Bronchial epithelial cell (primary cell): ENCODE data around the gene PCSK5. TPM values are rescaled to one million over a fixed set of nuclear protein-coding genes. Genes with fewer than 3 reads are reported as not detected.

Experiments used
- DNase-seq: peaks from one replicate; pipeline ENCODE4 v3.0.0-alpha.2; 2010; ENCODE audit warnings: low read depth
- FAIRE-seq: peaks from 2 replicates; lab custom pipeline; 2011; peaks lifted over from hg19 to GRCh38; lab: Jason Lieb, UNC
- H3K27me3 ChIP-seq: 2 replicates; pipeline ENCODE4 v1.5.1; 2011; ENCODE audit warnings: low read length; ENCODE audit not compliant: control insufficient read depth, insufficient read depth
- H3K36me3 ChIP-seq: 2 replicates; pipeline ENCODE4 v1.5.1; 2011; ENCODE audit warnings: low read length; ENCODE audit not compliant: control insufficient read depth, insufficient read depth
- H3K4me3 ChIP-seq: 2 replicates; pipeline ENCODE4 v1.5.1; 2011; ENCODE audit warnings: mild to moderate bottlenecking, low read depth, low read length, control low read depth
- total RNA-seq: library from RNA; depleted of rRNA; stranded (reverse); fragments of >200 nt; gene quantifications from 2 replicates; pipeline ENCODE4 v1.2.1, GENCODE V29; 2014
- TF ChIP-seq, protein P1 (sequence below): IDR thresholded peaks from 2 replicates; pipeline ENCODE4 v1.5.1; 2011; ENCODE audit warnings: mild to moderate bottlenecking, moderate library complexity, low read length, control low read depth, inconsistent platforms; ENCODE audit not compliant: insufficient read depth, severe bottlenecking

PCSK5 gene
- total RNA-seq, 1 donor from 2014 or later: 4.2 TPM

DNA sequence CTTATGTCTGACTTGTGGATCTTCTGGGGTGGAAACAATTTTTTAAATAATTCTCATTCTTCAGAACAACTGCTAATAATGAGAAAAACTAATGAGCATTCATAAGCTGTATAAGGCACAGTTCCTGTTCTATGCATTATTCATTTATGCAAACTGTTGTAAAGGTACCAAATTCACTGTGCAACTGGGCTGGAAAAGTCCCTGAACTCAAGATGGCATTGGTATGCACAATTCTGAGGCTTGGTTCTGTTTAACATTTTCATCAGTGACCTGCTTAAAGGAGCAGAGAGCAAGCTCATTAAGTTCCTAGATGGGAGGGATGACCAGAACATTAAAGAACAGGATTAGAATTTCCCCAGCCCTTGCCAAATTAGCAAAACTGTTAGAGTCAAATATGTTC is 399.2 kb downstream of the PCSK5 start:
- no peak overlapping the region for H3K4me3 ChIP-seq
- FAIRE-seq (no peak), DNase-seq (no peak)
- no peaks in the 10 kb centered on the region for H3K27me3 ChIP-seq
- TF ChIP-seq, protein P1, sequence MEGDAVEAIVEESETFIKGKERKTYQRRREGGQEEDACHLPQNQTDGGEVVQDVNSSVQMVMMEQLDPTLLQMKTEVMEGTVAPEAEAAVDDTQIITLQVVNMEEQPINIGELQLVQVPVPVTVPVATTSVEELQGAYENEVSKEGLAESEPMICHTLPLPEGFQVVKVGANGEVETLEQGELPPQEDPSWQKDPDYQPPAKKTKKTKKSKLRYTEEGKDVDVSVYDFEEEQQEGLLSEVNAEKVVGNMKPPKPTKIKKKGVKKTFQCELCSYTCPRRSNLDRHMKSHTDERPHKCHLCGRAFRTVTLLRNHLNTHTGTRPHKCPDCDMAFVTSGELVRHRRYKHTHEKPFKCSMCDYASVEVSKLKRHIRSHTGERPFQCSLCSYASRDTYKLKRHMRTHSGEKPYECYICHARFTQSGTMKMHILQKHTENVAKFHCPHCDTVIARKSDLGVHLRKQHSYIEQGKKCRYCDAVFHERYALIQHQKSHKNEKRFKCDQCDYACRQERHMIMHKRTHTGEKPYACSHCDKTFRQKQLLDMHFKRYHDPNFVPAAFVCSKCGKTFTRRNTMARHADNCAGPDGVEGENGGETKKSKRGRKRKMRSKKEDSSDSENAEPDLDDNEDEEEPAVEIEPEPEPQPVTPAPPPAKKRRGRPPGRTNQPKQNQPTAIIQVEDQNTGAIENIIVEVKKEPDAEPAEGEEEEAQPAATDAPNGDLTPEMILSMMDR: no peak
- H3K36me3 ChIP-seq: no peaks in the 10 kb centered on the region

DNA sequence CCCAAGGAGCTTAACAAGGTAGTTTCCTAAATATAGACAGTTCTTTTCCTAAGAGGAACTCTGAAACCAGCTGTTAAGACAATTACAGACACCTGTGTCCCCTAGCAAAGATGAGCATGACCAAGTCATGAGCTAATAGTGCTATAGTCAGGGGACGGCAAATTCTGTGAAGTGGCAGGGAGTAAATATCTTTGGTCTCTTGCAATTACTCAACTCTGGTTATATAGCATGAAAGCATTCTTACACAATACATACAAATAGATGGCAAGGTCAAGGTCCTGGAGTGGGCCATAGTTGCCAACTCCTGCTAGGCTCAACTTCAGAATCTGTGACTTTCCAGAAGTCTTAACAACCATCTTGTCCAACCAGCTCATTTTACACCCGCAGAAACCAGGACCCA is 400.1 kb downstream of the PCSK5 start:
- Histone ChIP-seq H3K4me3 (no peak overlapping the region), H3K36me3 (no peaks in the 10 kb centered on the region), H3K27me3 (no peaks in the 10 kb centered on the region)
- no peak for DNase-seq
- no peak for FAIRE-seq
- TF ChIP-seq, protein P1: no peak

DNA sequence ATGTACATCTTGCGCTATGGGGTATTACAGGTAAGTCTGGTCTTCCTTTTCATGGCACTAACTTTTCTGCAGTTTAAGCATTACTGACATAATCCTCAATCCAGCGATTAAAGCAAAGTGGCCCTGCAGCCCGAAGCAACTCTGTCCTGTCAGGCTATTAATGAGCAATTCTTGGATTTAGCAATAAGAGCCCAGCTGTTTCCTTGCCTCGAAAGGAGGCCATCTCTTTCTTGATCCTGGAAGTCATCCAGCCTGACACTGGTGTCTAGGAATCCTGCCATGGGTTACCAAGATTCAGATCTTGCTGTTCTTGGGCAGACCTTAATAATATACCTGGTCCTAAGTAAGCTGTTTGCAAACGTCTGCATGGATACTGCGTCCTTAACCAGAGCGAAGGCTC is 401.8 kb downstream of the PCSK5 start:
- DNase-seq (no peak), FAIRE-seq (no peak)
- Histone ChIP-seq H3K4me3 (no peak overlapping the region), H3K27me3 (no peaks in the 10 kb centered on the region), H3K36me3 (no peaks in the 10 kb centered on the region)
- TF ChIP-seq, protein P1: no peak

DNA sequence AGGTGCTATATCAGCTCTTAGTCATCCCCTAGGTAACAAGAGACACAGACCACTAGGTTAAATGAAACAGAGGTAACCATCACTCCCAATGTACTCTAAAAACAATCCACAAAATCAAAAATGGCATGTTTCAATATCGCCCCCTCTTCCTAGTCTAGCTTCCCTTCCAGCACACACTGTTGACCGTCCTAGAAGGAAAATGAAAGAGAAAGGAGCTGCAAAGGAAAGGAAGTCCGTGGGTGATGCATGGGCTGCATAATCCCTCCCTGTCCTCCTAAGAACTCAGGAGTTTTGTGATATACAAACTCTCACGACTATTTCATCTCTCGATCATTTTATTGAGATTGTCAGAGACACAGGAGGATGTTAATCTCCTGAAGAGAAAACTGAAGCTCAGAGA is 402.2 kb downstream of the PCSK5 start:
- TF ChIP-seq, protein P1: no peak
- no peak for DNase-seq
- H3K36me3 ChIP-seq: no peaks in the 10 kb centered on the region
- H3K27me3 ChIP-seq: no peaks in the 10 kb centered on the region
- no peak overlapping the region for H3K4me3 ChIP-seq
- FAIRE-seq: no peak

DNA sequence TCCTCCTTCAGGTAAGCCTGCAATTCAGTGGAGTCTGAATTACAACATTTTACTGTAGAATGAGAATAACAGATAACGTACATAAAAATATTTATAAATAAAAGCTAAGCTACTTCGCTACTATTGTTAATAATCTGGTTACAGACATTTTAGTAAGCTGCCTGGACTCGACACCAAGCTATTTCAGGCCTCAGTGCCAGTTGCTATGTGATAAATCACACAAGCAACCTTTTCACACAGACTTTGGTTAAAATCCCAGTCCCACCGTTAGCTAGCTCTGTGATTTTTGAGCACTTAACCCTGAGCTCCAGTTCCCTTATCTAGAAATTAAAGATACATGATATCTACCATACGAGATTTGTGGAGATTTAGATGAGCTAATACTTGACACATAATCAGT is 403.8 kb downstream of the PCSK5 start:
- Histone ChIP-seq H3K36me3 (no peaks in the 10 kb centered on the region), H3K27me3 (no peaks in the 10 kb centered on the region), H3K4me3 (no peak overlapping the region)
- FAIRE-seq: no peak
- DNase-seq: no peak
- TF ChIP-seq, protein P1: no peak

DNA sequence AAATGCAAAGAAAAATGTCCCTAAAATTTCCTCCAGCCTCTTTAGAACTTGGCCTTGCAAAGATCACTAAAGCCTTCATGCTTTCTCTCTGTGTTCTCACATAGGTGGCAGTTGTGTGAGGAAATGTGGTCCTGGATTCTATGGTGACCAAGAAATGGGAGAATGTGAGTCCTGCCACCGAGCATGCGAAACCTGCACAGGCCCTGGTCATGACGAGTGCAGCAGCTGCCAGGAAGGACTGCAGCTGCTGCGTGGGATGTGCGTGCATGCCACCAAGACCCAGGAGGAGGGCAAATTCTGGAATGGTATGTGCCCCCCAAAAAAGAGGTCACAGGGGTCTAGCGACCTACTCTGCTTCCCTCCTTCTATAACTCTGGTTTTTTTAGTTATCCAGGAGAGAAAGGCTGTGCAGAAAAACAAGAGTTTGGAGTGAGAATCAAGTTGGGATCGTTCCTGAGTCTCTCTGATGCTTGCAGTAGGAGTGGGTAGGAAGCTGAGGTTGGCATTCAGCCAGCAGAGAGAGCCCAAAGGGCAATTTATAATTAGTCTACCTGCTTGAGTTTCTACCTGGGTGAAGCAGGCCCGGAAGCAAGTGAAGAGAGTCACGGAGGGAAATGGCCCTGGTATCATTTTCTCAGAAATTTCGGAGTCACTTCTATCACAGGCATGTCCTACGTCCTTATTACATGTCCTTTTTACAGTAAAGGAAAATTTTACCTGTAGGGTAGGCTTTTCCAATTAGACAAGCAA is 406.3 kb downstream of the PCSK5 start:
- TF ChIP-seq, protein P1: no peak
- FAIRE-seq (no peak), DNase-seq (no peak)
- Histone ChIP-seq H3K27me3 (no peaks in the 10 kb centered on the region), H3K4me3 (no peak overlapping the region), H3K36me3 (no peaks in the 10 kb centered on the region)
